ENCODE data around the gene SULF2.

Gene SULF2

GRCh38 chr20:47664744-47665143, 120.5 kb downstream of the SULF2 start:
- TF ChIP-seq YY1 (IDR thresholded peaks at IDR 0.05; ENCODE audit: insufficient read depth, insufficient read length) (no peak), ZNF274 (IDR thresholded peaks at IDR 0.05; ENCODE audit: low read depth, low read length) (no peak), SUZ12 (IDR thresholded peaks at IDR 0.05; ENCODE audit: extremely low read depth, insufficient read depth, insufficient read length) (no peak)

GRCh38 chr20:47664068-47664437, 121.2 kb downstream of the SULF2 start:
- DNase-seq (ENCODE audit: low read depth, low spot score) = no peak
- H3K36me3 ChIP-seq (ENCODE audit: insufficient read depth, insufficient read length, low read length) = peaks cover 94% of the 10 kb centered on the region
- H3K27me3 ChIP-seq (ENCODE audit: insufficient read depth, insufficient read length) = no peaks in the 10 kb centered on the region
- no peak overlapping the region for H3K9ac ChIP-seq (ENCODE audit: insufficient read length, low read depth)
- H3K9me3 ChIP-seq (ENCODE audit: insufficient read depth, low read length) = no peaks in the 10 kb centered on the region
- TF ChIP-seq YY1 (IDR thresholded peaks at IDR 0.05; ENCODE audit: insufficient read depth, insufficient read length) (no peak), ZNF274 (IDR thresholded peaks at IDR 0.05; ENCODE audit: low read depth, low read length) (no peak), SUZ12 (IDR thresholded peaks at IDR 0.05; ENCODE audit: extremely low read depth, insufficient read depth, insufficient read length) (no peak)
- H3K4me3 ChIP-seq (ENCODE audit: insufficient read length, low read depth) = no peak overlapping the region
- peaks cover 18% of the 10 kb centered on the region for H3K4me1 ChIP-seq (ENCODE audit: insufficient read depth, insufficient read length)

More at GRCh38 chr20:47664744-47665143, 120.5 kb downstream of the SULF2 start:
- peaks cover 94% of the 10 kb centered on the region for H3K36me3 ChIP-seq (ENCODE audit: insufficient read depth, insufficient read length, low read length)
- H3K27me3 ChIP-seq (ENCODE audit: insufficient read depth, insufficient read length) = no peaks in the 10 kb centered on the region
- H3K4me3 ChIP-seq (ENCODE audit: insufficient read length, low read depth) = no peak overlapping the region
- no peaks in the 10 kb centered on the region for H3K9me3 ChIP-seq (ENCODE audit: insufficient read depth, low read length)
- DNase-seq (ENCODE audit: low read depth, low spot score) = no peak
- H3K4me1 ChIP-seq (ENCODE audit: insufficient read depth, insufficient read length) = peaks cover 18% of the 10 kb centered on the region
- no peak overlapping the region for H3K9ac ChIP-seq (ENCODE audit: insufficient read length, low read depth)

GRCh38 chr20:47663354-47664067, 121.8 kb downstream of the SULF2 start:
- DNase-seq (ENCODE audit: low read depth, low spot score) = peak; percentile 82
- peaks cover 94% of the 10 kb centered on the region for H3K36me3 ChIP-seq (ENCODE audit: insufficient read depth, insufficient read length, low read length)
- TF ChIP-seq YY1 (IDR thresholded peaks at IDR 0.05; ENCODE audit: insufficient read depth, insufficient read length) (no peak), ZNF274 (IDR thresholded peaks at IDR 0.05; ENCODE audit: low read depth, low read length) (no peak), SUZ12 (IDR thresholded peaks at IDR 0.05; ENCODE audit: extremely low read depth, insufficient read depth, insufficient read length) (no peak)
- no peaks in the 10 kb centered on the region for H3K27me3 ChIP-seq (ENCODE audit: insufficient read depth, insufficient read length)
- peaks cover 18% of the 10 kb centered on the region for H3K4me1 ChIP-seq (ENCODE audit: insufficient read depth, insufficient read length)
- no peaks in the 10 kb centered on the region for H3K9me3 ChIP-seq (ENCODE audit: insufficient read depth, low read length)
- H3K4me3 ChIP-seq (ENCODE audit: insufficient read length, low read depth) = no peak overlapping the region
- H3K9ac ChIP-seq (ENCODE audit: insufficient read length, low read depth) = no peak overlapping the region

GRCh38 chr20:47662483-47663353, 122.6 kb downstream of the SULF2 start:
- no peak for TF ChIP-seq SUZ12 (IDR thresholded peaks at IDR 0.05; ENCODE audit: extremely low read depth, insufficient read depth, insufficient read length)
- no peak for TF ChIP-seq YY1 (IDR thresholded peaks at IDR 0.05; ENCODE audit: insufficient read depth, insufficient read length)
- TF ChIP-seq ZNF274 (IDR thresholded peaks at IDR 0.05; ENCODE audit: low read depth, low read length) = no peak
- H3K9ac ChIP-seq (ENCODE audit: insufficient read length, low read depth) = no peak overlapping the region
- H3K4me1 ChIP-seq (ENCODE audit: insufficient read depth, insufficient read length) = peaks cover 18% of the 10 kb centered on the region
- no peak for DNase-seq (ENCODE audit: low read depth, low spot score)
- H3K36me3 ChIP-seq (ENCODE audit: insufficient read depth, insufficient read length, low read length) = peaks cover 92% of the 10 kb centered on the region
- no peaks in the 10 kb centered on the region for H3K27me3 ChIP-seq (ENCODE audit: insufficient read depth, insufficient read length)
- no peak overlapping the region for H3K4me3 ChIP-seq (ENCODE audit: insufficient read length, low read depth)
- H3K9me3 ChIP-seq (ENCODE audit: insufficient read depth, low read length) = no peaks in the 10 kb centered on the region

GRCh38 chr20:47661714-47662113, 123.6 kb downstream of the SULF2 start:
- no peak for TF ChIP-seq YY1 (IDR thresholded peaks at IDR 0.05; ENCODE audit: insufficient read depth, insufficient read length)
- no peak for TF ChIP-seq ZNF274 (IDR thresholded peaks at IDR 0.05; ENCODE audit: low read depth, low read length)
- no peak for TF ChIP-seq SUZ12 (IDR thresholded peaks at IDR 0.05; ENCODE audit: extremely low read depth, insufficient read depth, insufficient read length)
- Histone ChIP-seq H3K9ac (ENCODE audit: insufficient read length, low read depth) (no peak overlapping the region), H3K4me3 (ENCODE audit: insufficient read length, low read depth) (no peak overlapping the region), H3K9me3 (ENCODE audit: insufficient read depth, low read length) (no peaks in the 10 kb centered on the region), H3K27me3 (ENCODE audit: insufficient read depth, insufficient read length) (no peaks in the 10 kb centered on the region), H3K36me3 (ENCODE audit: insufficient read depth, insufficient read length, low read length) (peaks cover 93% of the 10 kb centered on the region), H3K4me1 (ENCODE audit: insufficient read depth, insufficient read length) (peaks cover 18% of the 10 kb centered on the region)
- no peak for DNase-seq (ENCODE audit: low read depth, low spot score)

- H3K9me3 ChIP-seq (ENCODE audit: insufficient read depth, low read length) = no peaks in the 10 kb centered on the region
- no peak for DNase-seq (ENCODE audit: low read depth, low spot score)
- H3K9ac ChIP-seq (ENCODE audit: insufficient read length, low read depth) = no peak overlapping the region
- H3K4me1 ChIP-seq (ENCODE audit: insufficient read depth, insufficient read length) = peaks cover 18% of the 10 kb centered on the region
- H3K36me3 ChIP-seq (ENCODE audit: insufficient read depth, insufficient read length, low read length) = peaks cover 92% of the 10 kb centered on the region
- H3K4me3 ChIP-seq (ENCODE audit: insufficient read length, low read depth) = no peak overlapping the region
- no peaks in the 10 kb centered on the region for H3K27me3 ChIP-seq (ENCODE audit: insufficient read depth, insufficient read length)
- TF ChIP-seq SUZ12 (IDR thresholded peaks at IDR 0.05; ENCODE audit: extremely low read depth, insufficient read depth, insufficient read length) (no peak), YY1 (IDR thresholded peaks at IDR 0.05; ENCODE audit: insufficient read depth, insufficient read length) (no peak), ZNF274 (IDR thresholded peaks at IDR 0.05; ENCODE audit: low read depth, low read length) (no peak)
Measured at GRCh38 chr20:47660983-47661700, 124.1 kb downstream of the SULF2 start.

GRCh38 chr20:47660602-47660905, 124.7 kb downstream of the SULF2 start:
- Histone ChIP-seq H3K36me3 (ENCODE audit: insufficient read depth, insufficient read length, low read length) (peaks cover 89% of the 10 kb centered on the region), H3K4me1 (ENCODE audit: insufficient read depth, insufficient read length) (peaks cover 17% of the 10 kb centered on the region), H3K9me3 (ENCODE audit: insufficient read depth, low read length) (no peaks in the 10 kb centered on the region), H3K27me3 (ENCODE audit: insufficient read depth, insufficient read length) (no peaks in the 10 kb centered on the region), H3K4me3 (ENCODE audit: insufficient read length, low read depth) (no peak overlapping the region), H3K9ac (ENCODE audit: insufficient read length, low read depth) (no peak overlapping the region)
- no peak for DNase-seq (ENCODE audit: low read depth, low spot score)
- TF ChIP-seq ZNF274 (IDR thresholded peaks at IDR 0.05; ENCODE audit: low read depth, low read length) (no peak), YY1 (IDR thresholded peaks at IDR 0.05; ENCODE audit: insufficient read depth, insufficient read length) (no peak), SUZ12 (IDR thresholded peaks at IDR 0.05; ENCODE audit: extremely low read depth, insufficient read depth, insufficient read length) (no peak)
